ENCODE results near the gene PBX1. TPM values are rescaled to one million over a fixed set of nuclear protein-coding genes. Genes with fewer than 3 reads are reported as not detected.

The PBX1 gene
- total and polyA plus RNA-seq, 10 of the 15 experiments (the other 5 are each of a cell fraction or from before 2014, with no cell fraction given) = 0.05 to 0.28 (median 0.11) TPM; not detected in 5

DNA sequence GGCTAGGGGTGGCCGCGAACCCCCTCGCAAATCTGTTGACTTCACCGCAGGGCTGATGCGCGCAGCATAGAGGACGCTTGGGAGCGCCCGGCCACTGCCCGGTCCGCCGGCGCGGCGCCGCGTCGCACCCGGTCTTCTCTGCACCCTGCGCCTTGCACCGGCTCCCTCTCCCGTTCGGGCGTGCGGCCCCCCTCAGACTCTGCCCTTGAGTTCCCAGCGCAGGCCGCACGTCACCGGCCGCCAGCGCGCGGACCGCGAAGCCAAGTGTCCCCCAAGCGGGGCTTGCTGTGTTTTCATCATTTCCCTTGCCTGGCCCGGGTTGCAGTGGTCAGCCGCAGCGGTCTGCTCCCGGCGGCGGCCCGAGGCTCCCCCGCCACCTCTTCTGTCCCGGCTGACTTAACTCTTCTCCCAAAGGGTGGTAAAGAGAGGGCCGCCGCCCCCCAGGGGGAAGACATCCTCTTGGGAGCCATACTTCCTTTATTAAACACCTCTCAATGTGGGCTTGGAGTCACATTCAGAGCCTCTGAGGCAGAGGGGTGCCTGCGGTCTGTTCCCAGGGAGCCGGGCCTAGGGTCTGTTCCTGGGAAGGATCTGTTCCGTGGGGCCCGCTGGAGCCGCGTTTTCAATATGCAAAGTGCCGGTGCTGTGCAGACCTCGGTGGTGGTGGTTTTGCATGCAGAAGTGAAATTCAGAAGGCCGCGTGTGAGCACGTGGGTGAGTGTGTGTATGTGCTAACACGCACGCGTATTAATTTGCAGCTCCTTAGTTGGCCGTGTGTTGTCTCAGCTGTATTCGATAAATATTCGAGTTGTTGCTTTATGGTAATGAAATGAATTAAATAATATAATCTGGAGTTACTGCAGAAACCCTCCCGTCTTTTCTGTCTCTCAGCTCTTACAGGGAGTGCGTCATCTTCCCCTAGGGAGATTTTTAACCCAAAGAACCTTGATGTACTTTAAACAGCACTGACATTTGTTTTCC lies 17.6 kb downstream of the PBX1 start (continued):
- TF ChIP-seq TCF7 (IDR thresholded peaks at IDR 0.05; ENCODE audit: borderline replicate concordance) = no peak
- TF ChIP-seq SIX5 (IDR thresholded peaks at IDR 0.05; ENCODE audit: low read depth, low read length, severe bottlenecking) = no peak
- no peak for TF ChIP-seq POLR2AphosphoS5 (IDR thresholded peaks at IDR 0.05; ENCODE audit: low read length)

- intact Hi-C loops (cut with micrococcal nuclease; ENCODE audit: unreplicated experiment) (no loop called here), in situ Hi-C loops (cut with MboI) (no loop called here)
- Histone ChIP-seq H3K27ac (ENCODE audit: control insufficient read depth, insufficient read depth) (no peak overlapping the region), H2AFZ (ENCODE audit: control insufficient read depth, low read depth, low read length) (no peak overlapping the region), H3K36me3 (ENCODE audit: control insufficient read depth in 2 of 2, insufficient read depth in 2 of 2, low read length in 1 of 2) (no peaks in the 10 kb centered on the region), H3K9ac (ENCODE audit: control insufficient read depth, insufficient read depth, low read length) (no peak overlapping the region), H3K27me3 (replicated peaks in 1 of 2; ENCODE audit: control insufficient read depth in 2 of 2, insufficient read depth in 2 of 2, low read length in 1 of 2) (no peaks in the 10 kb centered on the region), H3K4me1 (ENCODE audit: control insufficient read depth, insufficient read depth, low read length) (no peaks in the 10 kb centered on the region), H4K20me1 (ENCODE audit: control insufficient read depth, insufficient read depth) (no peaks in the 10 kb centered on the region), H3K9me3 (replicated peaks; ENCODE audit: control insufficient read depth, insufficient read depth, low read length) (no peaks in the 10 kb centered on the region), H3K4me3 (no peak overlapping the region), H3K79me2 (ENCODE audit: control insufficient read depth, insufficient read depth, low read length) (no peaks in the 10 kb centered on the region), H3K4me2 (ENCODE audit: control insufficient read depth, insufficient read depth) (no peak overlapping the region)
- ChIA-PET RAD21 (ENCODE audit: unreplicated experiment) (no interaction called here), CTCF (no interaction called here), POLR2A (no interaction called here), SMC1A (ENCODE audit: uncharacterized antibody, unreplicated experiment) (no interaction called here)
- TF ChIP-seq, protein P1, sequence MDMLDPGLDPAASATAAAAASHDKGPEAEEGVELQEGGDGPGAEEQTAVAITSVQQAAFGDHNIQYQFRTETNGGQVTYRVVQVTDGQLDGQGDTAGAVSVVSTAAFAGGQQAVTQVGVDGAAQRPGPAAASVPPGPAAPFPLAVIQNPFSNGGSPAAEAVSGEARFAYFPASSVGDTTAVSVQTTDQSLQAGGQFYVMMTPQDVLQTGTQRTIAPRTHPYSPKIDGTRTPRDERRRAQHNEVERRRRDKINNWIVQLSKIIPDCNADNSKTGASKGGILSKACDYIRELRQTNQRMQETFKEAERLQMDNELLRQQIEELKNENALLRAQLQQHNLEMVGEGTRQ (IDR thresholded peaks at IDR 0.05; ENCODE audit: borderline replicate concordance, low read depth, low read length) = no peak
- TF ChIP-seq HDAC6 (IDR thresholded peaks at IDR 0.05; ENCODE audit: unreplicated experiment) = no peak
- no peak for TF ChIP-seq PAX8 (IDR thresholded peaks at IDR 0.05)
- TF ChIP-seq, protein P2, sequence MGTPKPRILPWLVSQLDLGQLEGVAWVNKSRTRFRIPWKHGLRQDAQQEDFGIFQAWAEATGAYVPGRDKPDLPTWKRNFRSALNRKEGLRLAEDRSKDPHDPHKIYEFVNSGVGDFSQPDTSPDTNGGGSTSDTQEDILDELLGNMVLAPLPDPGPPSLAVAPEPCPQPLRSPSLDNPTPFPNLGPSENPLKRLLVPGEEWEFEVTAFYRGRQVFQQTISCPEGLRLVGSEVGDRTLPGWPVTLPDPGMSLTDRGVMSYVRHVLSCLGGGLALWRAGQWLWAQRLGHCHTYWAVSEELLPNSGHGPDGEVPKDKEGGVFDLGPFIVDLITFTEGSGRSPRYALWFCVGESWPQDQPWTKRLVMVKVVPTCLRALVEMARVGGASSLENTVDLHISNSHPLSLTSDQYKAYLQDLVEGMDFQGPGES (IDR thresholded peaks at IDR 0.05) = no peak
- BruUV-seq (replicated peaks) = no TSS peak
- FAIRE-seq (no peak), ATAC-seq (no peak), DNase-seq (ENCODE audit: low read depth, low spot score) (no peak)
- WGBS (ENCODE audit: insufficient coverage, insufficient replicate concordance, low lambda C conversion rate, missing lambda C conversion rate) = 25% methylated on average over 3 of the region's 3 CpGs
Observed at GRCh38 chr1:164577291-164577690, 18.3 kb downstream of the PBX1 start.
